Ovary (tissue), 1 donor: ENCODE results near the gene SGMS1.

Experiments
- EP300 ChIP-seq: sonication (generic); formaldehyde crosslinking; IDR thresholded peaks from one replicate; pipeline ENCODE4 v1.6.1; 2017; ENCODE audit warnings: antibody characterized with exemption
- POLR2A ChIP-seq: fragments of 450-650 bp; IDR thresholded peaks from one replicate; pipeline ENCODE4 v1.6.1; 2017; ENCODE audit warnings: antibody characterized with exemption, mild to moderate bottlenecking, moderate library complexity

GRCh38 chr10:50464004-50464409 is 159.7 kb downstream of the SGMS1 start:
- TF ChIP-seq EP300 (no peak), POLR2A (no peak)
